ENCODE results near the gene GFPT2.

Gene GFPT2

DNA sequence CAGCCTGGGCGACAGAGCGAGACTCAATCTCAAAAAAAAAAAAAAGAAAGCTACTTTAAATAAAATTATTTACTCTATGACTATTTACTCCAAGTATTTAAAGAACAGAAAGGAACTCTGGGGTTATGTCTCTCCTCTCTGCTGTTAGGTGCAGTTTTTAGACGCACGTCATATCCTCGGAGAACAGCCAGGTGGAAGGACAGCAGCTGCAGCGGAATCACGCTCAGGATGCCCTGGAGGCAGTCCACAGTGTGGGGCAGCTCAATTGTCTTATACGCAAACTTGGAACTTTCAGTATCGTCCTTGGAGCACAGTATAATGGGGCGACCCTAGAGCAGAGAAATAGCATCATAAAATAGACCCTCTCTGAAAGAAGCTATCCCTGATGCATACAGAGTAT, 50.9 kb downstream of the GFPT2 start (continued):
- TF ChIP-seq, protein P1, sequence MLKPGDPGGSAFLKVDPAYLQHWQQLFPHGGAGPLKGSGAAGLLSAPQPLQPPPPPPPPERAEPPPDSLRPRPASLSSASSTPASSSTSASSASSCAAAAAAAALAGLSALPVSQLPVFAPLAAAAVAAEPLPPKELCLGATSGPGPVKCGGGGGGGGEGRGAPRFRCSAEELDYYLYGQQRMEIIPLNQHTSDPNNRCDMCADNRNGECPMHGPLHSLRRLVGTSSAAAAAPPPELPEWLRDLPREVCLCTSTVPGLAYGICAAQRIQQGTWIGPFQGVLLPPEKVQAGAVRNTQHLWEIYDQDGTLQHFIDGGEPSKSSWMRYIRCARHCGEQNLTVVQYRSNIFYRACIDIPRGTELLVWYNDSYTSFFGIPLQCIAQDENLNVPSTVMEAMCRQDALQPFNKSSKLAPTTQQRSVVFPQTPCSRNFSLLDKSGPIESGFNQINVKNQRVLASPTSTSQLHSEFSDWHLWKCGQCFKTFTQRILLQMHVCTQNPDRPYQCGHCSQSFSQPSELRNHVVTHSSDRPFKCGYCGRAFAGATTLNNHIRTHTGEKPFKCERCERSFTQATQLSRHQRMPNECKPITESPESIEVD (tag by site-specific recombination; IDR thresholded peaks at IDR 0.05), result no peak
- TF ChIP-seq, protein P2, sequence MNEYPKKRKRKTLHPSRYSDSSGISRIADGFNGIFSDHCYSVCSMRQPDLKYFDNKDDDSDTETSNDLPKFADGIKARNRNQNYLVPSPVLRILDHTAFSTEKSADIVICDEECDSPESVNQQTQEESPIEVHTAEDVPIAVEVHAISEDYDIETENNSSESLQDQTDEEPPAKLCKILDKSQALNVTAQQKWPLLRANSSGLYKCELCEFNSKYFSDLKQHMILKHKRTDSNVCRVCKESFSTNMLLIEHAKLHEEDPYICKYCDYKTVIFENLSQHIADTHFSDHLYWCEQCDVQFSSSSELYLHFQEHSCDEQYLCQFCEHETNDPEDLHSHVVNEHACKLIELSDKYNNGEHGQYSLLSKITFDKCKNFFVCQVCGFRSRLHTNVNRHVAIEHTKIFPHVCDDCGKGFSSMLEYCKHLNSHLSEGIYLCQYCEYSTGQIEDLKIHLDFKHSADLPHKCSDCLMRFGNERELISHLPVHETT (tag by site-specific recombination; IDR thresholded peaks at IDR 0.05), result no peak
- TF ChIP-seq ZNF530 (tag by site-specific recombination; IDR thresholded peaks at IDR 0.05; ENCODE audit: low read depth) (no peak), WT1 (tag by site-specific recombination; IDR thresholded peaks at IDR 0.05) (no peak)

DNA sequence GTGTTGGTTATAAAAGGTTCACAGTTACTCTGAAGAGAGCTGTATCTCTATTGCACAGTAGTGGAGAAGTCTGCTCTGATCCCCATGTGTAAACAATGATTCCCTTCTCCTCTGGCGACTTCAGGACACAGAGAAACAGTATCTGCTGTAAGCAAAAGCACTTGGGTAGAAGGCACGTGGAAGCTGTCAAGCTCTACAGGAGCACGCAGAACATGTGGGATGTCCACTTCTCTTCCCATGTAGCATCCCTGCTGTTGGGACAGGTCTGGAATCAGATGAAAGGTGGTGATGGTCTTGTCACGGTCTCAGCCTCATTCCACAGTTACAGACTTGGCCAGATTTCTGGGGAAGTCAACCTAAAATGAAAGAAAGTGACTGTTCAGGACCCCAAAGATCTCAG, 51.9 kb downstream of the GFPT2 start:
- ChIA-PET POLR2A (no interaction called here), CTCF (interaction anchor here (0.9 to 3.2 kb wide), 2 partner anchors 15 to 28 kb away, joined by 3 to 17 read pairs; no protein-coding TSS in a partner anchor)
- no peaks in the 10 kb centered on the region for H3K9me3 ChIP-seq (ENCODE audit: control insufficient read depth, insufficient read depth, low read depth, low read length)
- TF ChIP-seq KLF16 (tag by site-specific recombination; IDR thresholded peaks at IDR 0.05) (no peak), ZNF23 (tag by site-specific recombination; IDR thresholded peaks at IDR 0.05; ENCODE audit: borderline replicate concordance) (no peak), ZNF354C (tag by site-specific recombination; IDR thresholded peaks at IDR 0.05; ENCODE audit: borderline replicate concordance, low read depth) (no peak), ZNF624 (tag by site-specific recombination; IDR thresholded peaks at IDR 0.05) (no peak), ZNF24 (tag by site-specific recombination; IDR thresholded peaks at IDR 0.05) (no peak), ZBTB8A (tag by site-specific recombination; IDR thresholded peaks at IDR 0.05) (no peak), ZNF202 (tag by site-specific recombination; IDR thresholded peaks at IDR 0.05; ENCODE audit: borderline replicate concordance) (no peak), ZNF19 (tag by site-specific recombination; IDR thresholded peaks at IDR 0.05; ENCODE audit: low read depth) (no peak), ZBTB20 (tag by site-specific recombination; IDR thresholded peaks at IDR 0.05) (no peak), RBAK (tag by site-specific recombination; IDR thresholded peaks at IDR 0.05) (no peak), ZNF404 (tag by site-specific recombination; IDR thresholded peaks at IDR 0.05) (no peak), ZNF155 (tag by site-specific recombination; IDR thresholded peaks at IDR 0.05) (no peak), EGR2 (tag by site-specific recombination; IDR thresholded peaks at IDR 0.05; ENCODE audit: low read depth) (no peak), HOXA7 (CRISPR knock-in tag; IDR thresholded peaks at IDR 0.05; ENCODE audit: borderline replicate concordance) (no peak)
- TF ChIP-seq, protein P3, sequence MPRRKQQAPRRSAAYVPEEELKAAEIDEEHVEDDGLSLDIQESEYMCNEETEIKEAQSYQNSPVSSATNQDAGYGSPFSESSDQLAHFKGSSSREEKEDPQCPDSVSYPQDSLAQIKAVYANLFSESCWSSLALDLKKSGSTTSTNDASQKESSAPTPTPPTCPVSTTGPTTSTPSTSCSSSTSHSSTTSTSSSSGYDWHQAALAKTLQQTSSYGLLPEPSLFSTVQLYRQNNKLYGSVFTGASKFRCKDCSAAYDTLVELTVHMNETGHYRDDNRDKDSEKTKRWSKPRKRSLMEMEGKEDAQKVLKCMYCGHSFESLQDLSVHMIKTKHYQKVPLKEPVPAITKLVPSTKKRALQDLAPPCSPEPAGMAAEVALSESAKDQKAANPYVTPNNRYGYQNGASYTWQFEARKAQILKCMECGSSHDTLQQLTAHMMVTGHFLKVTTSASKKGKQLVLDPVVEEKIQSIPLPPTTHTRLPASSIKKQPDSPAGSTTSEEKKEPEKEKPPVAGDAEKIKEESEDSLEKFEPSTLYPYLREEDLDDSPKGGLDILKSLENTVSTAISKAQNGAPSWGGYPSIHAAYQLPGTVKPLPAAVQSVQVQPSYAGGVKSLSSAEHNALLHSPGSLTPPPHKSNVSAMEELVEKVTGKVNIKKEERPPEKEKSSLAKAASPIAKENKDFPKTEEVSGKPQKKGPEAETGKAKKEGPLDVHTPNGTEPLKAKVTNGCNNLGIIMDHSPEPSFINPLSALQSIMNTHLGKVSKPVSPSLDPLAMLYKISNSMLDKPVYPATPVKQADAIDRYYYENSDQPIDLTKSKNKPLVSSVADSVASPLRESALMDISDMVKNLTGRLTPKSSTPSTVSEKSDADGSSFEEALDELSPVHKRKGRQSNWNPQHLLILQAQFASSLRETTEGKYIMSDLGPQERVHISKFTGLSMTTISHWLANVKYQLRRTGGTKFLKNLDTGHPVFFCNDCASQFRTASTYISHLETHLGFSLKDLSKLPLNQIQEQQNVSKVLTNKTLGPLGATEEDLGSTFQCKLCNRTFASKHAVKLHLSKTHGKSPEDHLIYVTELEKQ (tag by site-specific recombination; IDR thresholded peaks at IDR 0.05; ENCODE audit: borderline replicate concordance), result no peak
- TF ChIP-seq, protein P2 (tag by site-specific recombination; IDR thresholded peaks at IDR 0.05), result no peak
- TF ChIP-seq, protein P4, sequence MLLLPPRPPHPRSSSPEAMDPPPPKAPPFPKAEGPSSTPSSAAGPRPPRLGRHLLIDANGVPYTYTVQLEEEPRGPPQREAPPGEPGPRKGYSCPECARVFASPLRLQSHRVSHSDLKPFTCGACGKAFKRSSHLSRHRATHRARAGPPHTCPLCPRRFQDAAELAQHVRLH (tag by site-specific recombination; IDR thresholded peaks at IDR 0.05), result no peak
- TF ChIP-seq, protein P5, sequence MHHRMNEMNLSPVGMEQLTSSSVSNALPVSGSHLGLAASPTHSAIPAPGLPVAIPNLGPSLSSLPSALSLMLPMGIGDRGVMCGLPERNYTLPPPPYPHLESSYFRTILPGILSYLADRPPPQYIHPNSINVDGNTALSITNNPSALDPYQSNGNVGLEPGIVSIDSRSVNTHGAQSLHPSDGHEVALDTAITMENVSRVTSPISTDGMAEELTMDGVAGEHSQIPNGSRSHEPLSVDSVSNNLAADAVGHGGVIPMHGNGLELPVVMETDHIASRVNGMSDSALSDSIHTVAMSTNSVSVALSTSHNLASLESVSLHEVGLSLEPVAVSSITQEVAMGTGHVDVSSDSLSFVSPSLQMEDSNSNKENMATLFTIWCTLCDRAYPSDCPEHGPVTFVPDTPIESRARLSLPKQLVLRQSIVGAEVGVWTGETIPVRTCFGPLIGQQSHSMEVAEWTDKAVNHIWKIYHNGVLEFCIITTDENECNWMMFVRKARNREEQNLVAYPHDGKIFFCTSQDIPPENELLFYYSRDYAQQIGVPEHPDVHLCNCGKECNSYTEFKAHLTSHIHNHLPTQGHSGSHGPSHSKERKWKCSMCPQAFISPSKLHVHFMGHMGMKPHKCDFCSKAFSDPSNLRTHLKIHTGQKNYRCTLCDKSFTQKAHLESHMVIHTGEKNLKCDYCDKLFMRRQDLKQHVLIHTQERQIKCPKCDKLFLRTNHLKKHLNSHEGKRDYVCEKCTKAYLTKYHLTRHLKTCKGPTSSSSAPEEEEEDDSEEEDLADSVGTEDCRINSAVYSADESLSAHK (tag by site-specific recombination; IDR thresholded peaks at IDR 0.05), result no peak
- no peak overlapping the region for H3K27ac ChIP-seq (ENCODE audit: extremely low read depth, low read depth, low read length)
- H3K4me3 ChIP-seq (ENCODE audit: low read depth, low read length), result no peak overlapping the region
- no peaks in the 10 kb centered on the region for H3K4me1 ChIP-seq (ENCODE audit: control insufficient read depth, insufficient read depth, low read length)
- H3K36me3 ChIP-seq (ENCODE audit: control insufficient read depth in 2 of 2, insufficient read depth in 1 of 2, low read length in 2 of 2), result peaks cover 0 to 40% of the 10 kb centered on the region in 2 experiments; a peak in 1 of 3 replicates

All from HEK293 (cell line).